Measurements from ENCODE around the gene TAF13. TPM values are rescaled to one million over a fixed set of nuclear protein-coding genes. Genes with fewer than 3 reads are reported as not detected.

Gene TAF13
- total RNA-seq, 3 donors from 2014 or later (not counting 1 experiment from before 2014, with no cell fraction given): 44.4 to 54.5 (median 47.2) TPM

DNA sequence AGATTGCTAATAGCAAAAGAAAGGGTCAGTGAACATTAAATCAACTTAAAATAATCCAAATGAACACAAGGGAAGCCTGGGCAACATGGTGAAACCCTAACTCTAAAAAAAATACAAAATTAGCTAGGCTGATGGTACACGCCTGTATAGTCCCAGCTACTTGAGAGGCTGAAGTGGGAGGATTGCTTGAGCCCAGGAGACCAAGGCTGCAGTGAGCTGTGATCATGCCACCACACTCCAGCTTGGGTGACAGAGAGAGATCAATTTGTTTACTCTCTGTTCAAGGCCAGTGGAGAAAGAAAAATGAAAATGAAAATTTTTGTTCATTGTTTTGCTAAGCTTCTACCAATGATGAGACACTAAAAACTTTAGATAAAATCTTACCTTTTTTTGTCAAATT, 58.7 kb downstream of the TAF13 start:
- ATAC-seq: no peak
- H3K27ac ChIP-seq (ENCODE audit: low read length): no peak overlapping the region
- TF ChIP-seq, protein P1, sequence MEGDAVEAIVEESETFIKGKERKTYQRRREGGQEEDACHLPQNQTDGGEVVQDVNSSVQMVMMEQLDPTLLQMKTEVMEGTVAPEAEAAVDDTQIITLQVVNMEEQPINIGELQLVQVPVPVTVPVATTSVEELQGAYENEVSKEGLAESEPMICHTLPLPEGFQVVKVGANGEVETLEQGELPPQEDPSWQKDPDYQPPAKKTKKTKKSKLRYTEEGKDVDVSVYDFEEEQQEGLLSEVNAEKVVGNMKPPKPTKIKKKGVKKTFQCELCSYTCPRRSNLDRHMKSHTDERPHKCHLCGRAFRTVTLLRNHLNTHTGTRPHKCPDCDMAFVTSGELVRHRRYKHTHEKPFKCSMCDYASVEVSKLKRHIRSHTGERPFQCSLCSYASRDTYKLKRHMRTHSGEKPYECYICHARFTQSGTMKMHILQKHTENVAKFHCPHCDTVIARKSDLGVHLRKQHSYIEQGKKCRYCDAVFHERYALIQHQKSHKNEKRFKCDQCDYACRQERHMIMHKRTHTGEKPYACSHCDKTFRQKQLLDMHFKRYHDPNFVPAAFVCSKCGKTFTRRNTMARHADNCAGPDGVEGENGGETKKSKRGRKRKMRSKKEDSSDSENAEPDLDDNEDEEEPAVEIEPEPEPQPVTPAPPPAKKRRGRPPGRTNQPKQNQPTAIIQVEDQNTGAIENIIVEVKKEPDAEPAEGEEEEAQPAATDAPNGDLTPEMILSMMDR (IDR thresholded peaks at IDR 0.05): no peak
- H3K36me3 ChIP-seq (ENCODE audit: control insufficient read depth, insufficient read depth, low read length): peaks cover 21% of the 10 kb centered on the region
- peaks cover 15% of the 10 kb centered on the region for H3K36me3 Mint-ChIP-seq
- no peak overlapping the region for H3K4me3 Mint-ChIP-seq
- WGBS (ENCODE audit: insufficient coverage): 100% methylated on average over 1 of the region's 1 CpG
- H3K4me3 ChIP-seq (ENCODE audit: low read length): no peak overlapping the region
- no peaks in the 10 kb centered on the region for H3K9me3 Mint-ChIP-seq
- no peaks in the 10 kb centered on the region for H3K27me3 Mint-ChIP-seq (ENCODE audit: low read depth in 2 of 2)
- intact Hi-C loops (cut with micrococcal nuclease): no loop called here
- no peaks in the 10 kb centered on the region for H3K27me3 ChIP-seq (ENCODE audit: control insufficient read depth, insufficient read depth, low read length)
- H3K27ac Mint-ChIP-seq: no peak overlapping the region
- H3K4me1 Mint-ChIP-seq: no peaks in the 10 kb centered on the region
- H3K9me3 ChIP-seq (ENCODE audit: control insufficient read depth, insufficient read depth, low read length): peaks cover 2% of the 10 kb centered on the region
- no peak for DNase-seq
- H3K4me1 ChIP-seq (ENCODE audit: control insufficient read depth, insufficient read depth, low read length): no peaks in the 10 kb centered on the region

Other genes starting within 250 kb of the TAF13 start
- not detected for gene AKNAD1, start 218.9 kb downstream of the TAF13 start, total RNA-seq
- gene GPSM2, start 199.0 kb downstream of the TAF13 start, total RNA-seq: 1 to 10 TPM; 1.0 to 1.5 (median 1.4) TPM
- gene CLCC1, start 112.5 kb downstream of the TAF13 start, total RNA-seq: 10 to 100 TPM; 12.8 to 25.8 (median 17.1) TPM
- gene WDR47, start 33.9 kb downstream of the TAF13 start, total RNA-seq: 10 to 100 TPM; 15.7 to 21.3 (median 17.2) TPM
- gene TMEM167B, start 14.8 kb upstream of the TAF13 start, total RNA-seq: 10 to 100 TPM; 61.2 to 73.0 (median 71.8) TPM
- 1 to 10 TPM; 6.2 to 8.3 (median 6.3) TPM for gene ELAPOR1, start 38.1 kb upstream of the TAF13 start, total RNA-seq
- gene SARS1, start 137.9 kb upstream of the TAF13 start, total RNA-seq: 100 to 1,000 TPM in 2 of 3 donors, 10 to 100 TPM in 1; 95.6 to 122 (median 106) TPM
- 1 to 10 TPM; 7.1 to 9.7 (median 7.4) TPM for gene CELSR2, start 173.5 kb upstream of the TAF13 start, total RNA-seq
- 1 to 10 TPM; 1.1 to 2.4 (median 1.9) TPM for gene PSRC1, start 207.1 kb upstream of the TAF13 start, total RNA-seq
- gene MYBPHL, start 231.0 kb upstream of the TAF13 start, total RNA-seq: not detected